HL-60 (cell line): ENCODE measurements around the gene THOC7.

Experiments
- DNase-seq, 2 experiments: peaks; one replicate each; pipeline ENCODE4 v3.0.0-alpha.2; 2010 to 2020; ENCODE audit warnings: low read depth in 1 of 2, low spot score in 1 of 2
- H3K27ac ChIP-seq: fragments of 250-450 bp; sonication (Bioruptor Pico); replicated peaks from 2 replicates; pipeline ENCODE4 v1.5.1; 2020; ENCODE audit warnings: mild to moderate bottlenecking, moderate library complexity
- H3K27me3 ChIP-seq: fragments of 250-450 bp; sonication (Bioruptor Pico); 2 replicates; pipeline ENCODE4 v1.5.1; 2021; ENCODE audit warnings: mild to moderate bottlenecking, moderate library complexity; ENCODE audit not compliant: insufficient read depth, poor library complexity, severe bottlenecking
- H3K4me3 ChIP-seq: replicated peaks from 2 replicates; pipeline ENCODE4 v1.5.1; 2011; ENCODE audit warnings: mild to moderate bottlenecking, control low read depth, low read length; ENCODE audit not compliant: insufficient read depth
- CTCF ChIP-seq: IDR thresholded peaks from one replicate; pipeline ENCODE4 v1.5.1; 2011; ENCODE audit warnings: low read length, control low read depth, inconsistent platforms; ENCODE audit not compliant: insufficient read depth
- GABPA ChIP-seq: IDR thresholded peaks from 2 replicates; pipeline ENCODE4 v1.6.1; 2012; ENCODE audit warnings: low read depth
- POLR2AphosphoS5 ChIP-seq: IDR thresholded peaks from 2 replicates; pipeline ENCODE4 v1.6.1; 2012; ENCODE audit warnings: low read depth
- REST ChIP-seq: IDR thresholded peaks from 2 replicates; pipeline ENCODE4 v1.6.1; 2012; ENCODE audit warnings: low read depth; ENCODE audit not compliant: insufficient replicate concordance
- SPI1 ChIP-seq: IDR thresholded peaks from 2 replicates; pipeline ENCODE4 v1.6.1; 2012; ENCODE audit warnings: low read depth, mild to moderate bottlenecking, borderline replicate concordance

The THOC7 gene

GRCh38 chr3:63895422-63896189 is 32.0 kb upstream of the THOC7 start:
- no peak overlapping the region for H3K4me3 ChIP-seq
- no peak overlapping the region for H3K27ac ChIP-seq
- no peaks in the 10 kb centered on the region for H3K27me3 ChIP-seq
- no peak for DNase-seq
- no peak for TF ChIP-seq SPI1
- no peak for TF ChIP-seq REST
- no peak for TF ChIP-seq CTCF
- no peak for TF ChIP-seq POLR2AphosphoS5
- no peak for TF ChIP-seq GABPA

GRCh38 chr3:63892773-63893352 is 29.3 kb upstream of the THOC7 start:
- Histone ChIP-seq H3K27me3 (no peaks in the 10 kb centered on the region), H3K27ac (no peak overlapping the region), H3K4me3 (no peak overlapping the region)
- DNase-seq: no peak
- no peak for TF ChIP-seq CTCF
- TF ChIP-seq POLR2AphosphoS5: no peak
- TF ChIP-seq REST: no peak
- no peak for TF ChIP-seq GABPA

- TF ChIP-seq SPI1: no peak
- no peak for TF ChIP-seq REST
- H3K4me3 ChIP-seq: no peak overlapping the region
- no peak overlapping the region for H3K27ac ChIP-seq
- DNase-seq: no peak
- no peaks in the 10 kb centered on the region for H3K27me3 ChIP-seq
These were observed 27.9 kb upstream of the THOC7 start for GRCh38 chr3:63891518-63891917.
